K562 (cell line): ENCODE measurements around the gene B4GALT5. TPM values are rescaled to one million over a fixed set of nuclear protein-coding genes. Genes with fewer than 3 reads are reported as not detected.

Source experiments
- ATAC-seq: fragments of 200-7000 bp; cut with Tn5 transposase; 3 replicates; pipeline ENCODE4 v1.9.1; 2020; ENCODE audit warnings: moderate library complexity
- BruUV-seq: library from RNA; stranded (reverse); fragments of 400-500 nt; replicated peaks from 2 replicates; lab custom pipeline; 2021; lab: Mats Ljungman, UMichigan
- CTCF ChIA-PET: fragments of 300-600 bp; formaldehyde crosslinking; extraction: SDS; loops from one replicate; lab custom pipeline; 2021; ENCODE audit warnings: low intra/inter-chr PET ratio; lab: Yijun Ruan, JAX
- POLR2A ChIA-PET: fragments of 300-600, 350-650 bp; sonication (Branson Sonifier 250); formaldehyde crosslinking; extraction: SDS; loops from one replicate; lab custom pipeline; 2021; ENCODE audit warnings: antibody characterized with exemption, inconsistent platforms; lab: Yijun Ruan, JAX
- DNase-seq, 4 experiments: peaks; one replicate each; pipeline versions ENCODE4 v3.0.0 to v3.0.0-alpha.2; 2011 to 2018; ENCODE audit warnings: low spot score in 3 of 4, mixed read lengths in 3 of 4; ENCODE audit errors: extremely low read depth in 1 of 4
- FAIRE-seq: peaks from 2 replicates; lab custom pipeline; 2011; peaks lifted over from hg19 to GRCh38; lab: Jason Lieb, UNC
- H2AFZ ChIP-seq: 2 replicates; pipeline ENCODE4 v1.6.0; 2011; ENCODE audit warnings: low read depth, low read length, control low read depth, inconsistent platforms
- H3K27ac ChIP-seq: fragments of 200-600 bp; 3 replicates; pipeline ENCODE4 v1.8.0; 2011; ENCODE audit warnings: low read depth, mild to moderate bottlenecking, control low read depth, inconsistent platforms, low read length, moderate library complexity, mixed read lengths; ENCODE audit errors: extremely low read depth
- H3K27me3 ChIP-seq, 2 experiments: fragments of 300-600 bp in 1 of 2; 2 replicates in 1 of 2; 3 replicates in 1 of 2; pipeline versions ENCODE4 v1.6.0 to v1.8.0; 2011; ENCODE audit warnings: inconsistent platforms in 2 of 2, low read length in 2 of 2, mild to moderate bottlenecking in 1 of 2, mixed read lengths in 1 of 2, moderate library complexity in 1 of 2; ENCODE audit not compliant: control insufficient read depth in 2 of 2, insufficient read depth in 2 of 2
- H3K36me3 ChIP-seq: fragments of 300-600 bp; 3 replicates; pipeline ENCODE4 v1.8.0; 2011; ENCODE audit warnings: mild to moderate bottlenecking, low read length, inconsistent platforms; ENCODE audit not compliant: control insufficient read depth, insufficient read depth
- H3K4me1 ChIP-seq, 2 experiments: fragments of 200-600 bp in 1 of 2; replicated peaks in 1 of 2; 2 replicates in 1 of 2; 3 replicates in 1 of 2; pipeline versions ENCODE4 v1.5.1 to v1.8.0; 2011; ENCODE audit warnings: inconsistent platforms in 2 of 2, low read length in 2 of 2, mild to moderate bottlenecking in 1 of 2, mixed read lengths in 1 of 2, moderate library complexity in 1 of 2; ENCODE audit not compliant: control insufficient read depth in 2 of 2, insufficient read depth in 2 of 2
- H3K4me2 ChIP-seq: 2 replicates; pipeline ENCODE4 v1.6.1; 2011; ENCODE audit warnings: low read length, control low read depth, inconsistent platforms, mixed read lengths; ENCODE audit not compliant: insufficient read depth
- H3K4me3 ChIP-seq: fragments of 200-600 bp; sonication (generic), shearing (Covaris generic); 2 replicates; pipeline ENCODE4 v1.5.1; 2016; ENCODE audit warnings: control low read depth, inconsistent platforms
- H3K79me2 ChIP-seq: fragments of 200-600 bp; 3 replicates; pipeline ENCODE4 v1.8.0; 2011; ENCODE audit warnings: low read length, inconsistent platforms; ENCODE audit not compliant: control insufficient read depth, insufficient read depth
- H3K9ac ChIP-seq, 2 experiments: 2 replicates each; pipeline versions ENCODE4 v1.6.0 to v1.6.1; 2011; ENCODE audit warnings: low read depth in 2 of 2, low read length in 2 of 2, control low read depth in 1 of 2, inconsistent platforms in 1 of 2, mild to moderate bottlenecking in 1 of 2, mixed read lengths in 1 of 2; ENCODE audit not compliant: insufficient read depth in 1 of 2
- H3K9me1 ChIP-seq: one replicate; pipeline ENCODE4 v1.6.0; 2011; ENCODE audit warnings: inconsistent platforms, mild to moderate bottlenecking, low read length, moderate library complexity; ENCODE audit not compliant: control insufficient read depth, insufficient read depth
- H3K9me3 ChIP-seq: replicated peaks from 2 replicates; pipeline ENCODE4 v1.5.1; 2011; ENCODE audit warnings: low read depth, low read length, inconsistent platforms; ENCODE audit not compliant: control insufficient read depth, insufficient read depth
- H4K20me1 ChIP-seq: replicated peaks from 2 replicates; pipeline ENCODE4 v1.6.1; 2011; ENCODE audit warnings: low read length, inconsistent platforms, mixed read lengths; ENCODE audit not compliant: control insufficient read depth, insufficient read depth
- DPF2 ChIP-seq: fragments of 450-650 bp; IDR thresholded peaks from 2 replicates; pipeline ENCODE4 v1.6.1; 2016
- SMARCE1 ChIP-seq: fragments of 450-650 bp; IDR thresholded peaks from 2 replicates; pipeline ENCODE4 v1.7.1; 2016; ENCODE audit warnings: mild to moderate bottlenecking
- WGBS: fragments of 100-300 bp; shearing (Covaris generic); methylation state at CpG from one replicate; pipeline ENCODE4 v1.1.6; 2016; ENCODE audit warnings: low coverage, mixed read lengths; ENCODE audit not compliant: insufficient coverage; ENCODE audit errors: missing lambda C conversion rate; 5-methylcytosine and 5-hydroxymethylcytosine counted together
- in situ Hi-C: fragments of 300-500 bp; cut with MboI; formaldehyde crosslinking; loops from 4 replicates; pipeline ENCODE4 v1.15.0; 2018; ENCODE audit warnings: inconsistent platforms, mixed read lengths
- intact Hi-C: fragments of 100-400 bp; cut with micrococcal nuclease; formaldehyde crosslinking; loops from 2 replicates; pipeline ENCODE4 v1.14.2; 2022
- polyA plus RNA-seq, 8 experiments: library from polyadenylated mRNA; depleted of rRNA in 4 of 8; stranded (reverse) in 5 of 8; unstranded in 3 of 8; fragments of >200 nt; fragmentation: Nextera tagmentation in 2 of 8; fragmentation: Illumina TruSeq in 1 of 8; extraction: Ambion mirVana in 2 of 8; extraction: Trizol in 1 of 8; gene quantifications; 2 replicates each; pipeline versions ENCODE4 v1.2.1 to v1.2.3, GENCODE V29; 2011 to 2014; ENCODE audit warnings: inconsistent platforms in 1 of 8, missing spikeins in 1 of 8
- total RNA-seq, 7 experiments: library from RNA; depleted of rRNA in 6 of 7; stranded (reverse); fragments of >200 nt in 6 of 7; fragmentation: Illumina TruSeq in 2 of 7; extraction: Trizol in 2 of 7; gene quantifications; 2 replicates each; pipeline versions ENCODE4 v1.2.1 to v1.2.3, GENCODE V29; 2011 to 2021; ENCODE audit warnings: low replicate concordance in 1 of 7
- TF ChIP-seq, protein P1 (sequence below), 3 experiments: fragments of 200-800 bp in 1 of 3; sonication (Bioruptor generic) in 1 of 3; sonication (generic) in 1 of 3; formaldehyde crosslinking in 1 of 3; IDR thresholded peaks; 2 replicates each; pipeline versions ENCODE4 v1.6.1 to v1.8.0; 2016 to 2022; ENCODE audit warnings: mild to moderate bottlenecking in 2 of 3, missing compliant biosample characterization in 2 of 3, missing genetic modification characterization in 2 of 3, missing genetic modification reagents in 1 of 3

Gene B4GALT5
- total and polyA plus RNA-seq, 9 of the 15 experiments (the other 6 are each of a cell fraction or from before 2014, with no cell fraction given): 8.5 to 32.6 (median 23.4) TPM

DNA sequence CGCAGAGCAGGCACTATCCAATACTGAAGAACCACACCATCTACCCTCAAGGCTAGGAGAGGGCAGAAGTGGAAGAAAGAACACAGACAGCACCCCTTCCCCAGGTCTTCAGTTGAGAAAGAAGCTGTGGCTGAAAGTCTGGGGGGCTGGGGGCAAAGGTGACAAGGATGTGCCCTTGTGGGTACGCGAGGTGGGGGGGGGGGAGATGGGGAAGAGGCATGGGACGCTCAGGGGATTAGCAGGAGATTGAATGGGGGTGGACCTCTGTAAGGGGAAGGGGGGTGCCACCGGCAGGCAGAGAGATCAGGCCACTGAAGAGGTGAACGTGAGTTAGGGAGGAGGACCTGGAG, 1.1 kb downstream of the B4GALT5 start:
- in situ Hi-C loops (no loop called here), intact Hi-C loops (loop anchor here (2.0 to 10.0 kb wide), 3 partner anchors 55 to 102 kb away; partner anchors contain the start of gene SLC9A8)
- POLR2A ChIA-PET: interaction anchor here (1.6 kb wide), 1 partner anchor 50 kb away, joined by 4 read pairs; no protein-coding TSS in a partner anchor
- Histone ChIP-seq H3K36me3 (peaks cover 3% of the 10 kb centered on the region; the same call in 2 of the 3 replicates), H3K27ac (peak overlapping the region; percentile 86), H4K20me1 (peaks cover 7% of the 10 kb centered on the region; the same call in 1 of the 2 replicates), H3K4me2 (peak overlapping the region; percentile 72), H3K79me2 (peaks cover 57% of the 10 kb centered on the region), H3K9me1 (no peaks in the 10 kb centered on the region), H3K9me3 (no peaks in the 10 kb centered on the region), H2AFZ (no peak overlapping the region)
- ATAC-seq (peak; percentile 5; the same call in 1 of the 3 replicates), FAIRE-seq (no peak), DNase-seq (no peak)
- BruUV-seq: no TSS peak
- CTCF ChIA-PET: interaction anchor here (0.6 kb wide), 1 partner anchor 13 kb away, joined by 6 read pairs; no protein-coding TSS in a partner anchor
- WGBS: 5% methylated on average over 3 of the region's 6 CpGs
- TF ChIP-seq SMARCE1 (no peak), DPF2 (peak; percentile 14; the same call in 1 of the 2 replicates)
- TF ChIP-seq, protein P1, sequence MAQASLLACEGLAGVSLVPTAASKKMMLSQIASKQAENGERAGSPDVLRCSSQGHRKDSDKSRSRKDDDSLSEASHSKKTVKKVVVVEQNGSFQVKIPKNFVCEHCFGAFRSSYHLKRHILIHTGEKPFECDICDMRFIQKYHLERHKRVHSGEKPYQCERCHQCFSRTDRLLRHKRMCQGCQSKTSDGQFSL (CRISPR knock-in tag; IDR thresholded peaks at IDR 0.05): peak; percentile 83
- TF ChIP-seq, protein P1 (tag; IDR thresholded peaks at IDR 0.05): 0 out of 4 replicates have a peak, but pooled peaks of 1 of the 2 experiments have one; percentile 32
- TF ChIP-seq, all 486 proteins: peak for 2
- peak overlapping the region; percentile 78 for H3K4me3 ChIP-seq
- peak overlapping the region; percentile 85 to 94 for H3K9ac ChIP-seq
- peaks cover 21 to 22% of the 10 kb centered on the region in 2 experiments; a peak in 4 of 5 replicates for H3K4me1 ChIP-seq
- no peaks in the 10 kb centered on the region for H3K27me3 ChIP-seq
